Stimulated activated naive CD4-positive, alpha-beta T cell treated with Interleukin-2 at 50 U/mL for 16 hours (primary cell): ENCODE measurements around the gene PLD3.
"Not testable (repeated sequence)": the region's sequence is repeated elsewhere in the genome, so short reads cannot be mapped to it uniquely, and the experiment has no call there.

Experiments used
- DNase-seq: peaks from one replicate; lab custom pipeline; 2025; lab: John Stamatoyannopoulos, UW

The PLD3 gene

GRCh38 chr19:40333083-40333482 lies 15.4 kb upstream of the PLD3 start:
- DNase-seq: not testable (repeated sequence)

DNA sequence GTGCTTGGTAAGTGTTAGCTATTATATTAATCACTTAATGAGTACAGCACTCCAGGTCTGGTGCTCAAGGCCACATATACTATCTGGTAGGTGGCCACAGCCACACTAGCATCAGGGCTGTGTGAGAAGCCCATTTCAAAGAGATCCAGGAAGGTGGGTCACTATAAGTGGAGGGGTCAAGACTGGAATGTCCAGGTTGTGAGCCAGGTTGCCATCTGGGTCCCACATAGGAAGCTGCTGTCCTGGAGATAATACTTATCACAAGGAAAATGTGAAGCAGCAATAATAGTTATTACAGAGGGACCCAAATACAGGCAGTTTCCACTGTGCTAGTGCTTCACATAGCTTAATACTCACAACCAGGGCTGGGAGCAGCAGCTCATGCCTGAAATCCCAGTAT lies 13.4 kb upstream of the PLD3 start:
- DNase-seq: no peak

DNA sequence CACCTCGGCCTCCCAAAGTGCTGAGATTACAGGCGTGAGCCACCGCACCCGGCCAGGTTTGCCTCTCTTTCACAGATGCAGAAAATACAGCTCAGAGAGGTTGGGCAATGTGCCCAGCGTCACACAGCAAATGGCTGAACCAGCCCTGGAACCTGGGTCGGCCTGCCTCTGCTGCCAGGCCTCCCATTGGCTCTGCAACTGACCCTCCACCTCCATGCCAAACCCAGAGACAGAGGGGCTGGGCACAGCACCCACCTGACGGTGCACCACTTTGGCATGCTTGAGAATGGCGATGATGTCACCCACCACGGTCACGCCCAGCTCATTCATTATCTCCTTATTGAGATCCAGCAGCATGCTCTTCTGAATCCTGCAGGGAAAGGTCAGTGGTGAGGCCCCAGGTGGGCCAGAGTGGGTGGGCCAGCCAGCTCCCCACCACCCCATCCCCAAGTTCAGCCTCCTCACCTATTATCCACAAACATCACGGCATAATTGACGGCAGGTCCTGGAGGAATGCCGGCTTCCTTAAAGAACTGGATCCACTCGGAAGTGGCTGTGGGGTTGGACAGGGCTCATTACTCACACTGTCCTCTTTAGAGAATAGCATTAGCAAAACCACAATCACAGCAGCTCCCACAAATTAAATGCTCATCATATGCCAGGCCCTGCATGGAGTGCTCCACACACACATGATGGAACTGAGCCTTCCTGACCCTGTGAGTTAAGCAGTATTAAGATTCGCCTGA lies 12.5 kb upstream of the PLD3 start:
- DNase-seq: no peak

- no peak for DNase-seq
Observed at GRCh38 chr19:40336601-40336900, 11.9 kb upstream of the PLD3 start.

- no peak for DNase-seq
Observed at GRCh38 chr19:40337107-40337506, 11.4 kb upstream of the PLD3 start.

GRCh38 chr19:40337594-40337993 lies 10.9 kb upstream of the PLD3 start:
- no peak for DNase-seq

DNA sequence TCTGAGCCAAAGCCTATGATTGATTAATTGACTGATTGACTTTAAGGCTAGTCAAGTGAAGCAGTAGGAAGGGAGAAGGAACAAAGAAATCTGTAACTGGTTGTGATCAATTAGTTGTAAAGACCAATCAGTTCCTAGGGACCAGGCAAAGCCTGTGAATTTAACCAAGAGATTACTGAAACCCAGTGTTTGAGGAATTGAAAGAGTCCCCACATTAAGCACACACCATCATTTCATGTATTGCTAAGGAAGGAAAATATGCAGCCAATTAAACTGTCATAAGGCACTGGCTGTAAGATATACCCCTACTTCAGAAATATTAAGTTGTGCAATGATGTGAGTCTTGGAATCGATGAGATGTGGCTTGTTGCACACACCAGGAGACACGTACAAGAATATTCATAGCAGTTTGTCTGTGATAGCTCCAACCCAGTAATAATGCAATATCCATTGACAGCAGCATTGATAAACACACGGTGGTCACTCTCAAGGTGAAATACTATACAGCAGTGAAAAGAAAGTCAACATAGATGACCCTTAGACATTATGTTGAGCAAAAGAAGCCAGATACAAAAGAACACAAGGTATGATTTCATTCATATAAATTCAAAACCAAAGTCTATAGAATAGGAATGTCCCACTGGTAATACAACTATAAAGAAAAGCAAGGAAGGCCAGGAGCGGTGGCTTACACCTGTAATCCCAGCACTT lies 9.3 kb upstream of the PLD3 start:
- DNase-seq: no peak

- DNase-seq: no peak
Observed at GRCh38 chr19:40341601-40342482, 6.7 kb upstream of the PLD3 start.

- no peak for DNase-seq
Observed at GRCh38 chr19:40342644-40343311, 5.7 kb upstream of the PLD3 start.

- no peak for DNase-seq
Observed at GRCh38 chr19:40344422-40344821, 4.1 kb upstream of the PLD3 start.

DNA sequence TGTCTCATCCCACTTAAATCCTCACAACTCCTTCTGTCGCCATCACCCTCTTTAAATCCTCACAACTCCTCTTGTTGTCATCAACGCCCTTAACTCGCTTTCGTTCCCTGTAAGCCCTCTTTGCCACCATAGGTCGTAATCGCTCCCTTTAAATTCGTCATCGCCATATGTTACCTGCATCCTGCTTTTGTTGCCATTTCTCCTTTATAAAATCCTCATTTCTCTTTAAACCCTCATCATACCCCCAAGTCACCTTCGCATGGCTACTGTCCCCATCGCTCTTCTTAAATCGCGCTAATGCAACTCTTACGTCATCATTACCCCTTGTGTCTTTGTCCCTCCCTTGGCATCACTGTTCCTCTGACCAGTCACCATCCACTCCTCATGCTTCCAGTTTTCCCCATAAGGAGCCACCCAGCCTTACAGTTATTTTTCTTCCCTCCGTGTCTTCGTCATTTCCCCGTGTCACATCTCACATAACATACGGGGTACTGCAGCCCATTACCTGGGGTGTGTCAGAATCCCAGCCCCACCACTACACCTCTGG lies 539 bp downstream of the PLD3 start:
- no peak for DNase-seq

GRCh38 chr19:40355975-40356680 lies 7.6 kb downstream of the PLD3 start:
- no peak for DNase-seq

DNA sequence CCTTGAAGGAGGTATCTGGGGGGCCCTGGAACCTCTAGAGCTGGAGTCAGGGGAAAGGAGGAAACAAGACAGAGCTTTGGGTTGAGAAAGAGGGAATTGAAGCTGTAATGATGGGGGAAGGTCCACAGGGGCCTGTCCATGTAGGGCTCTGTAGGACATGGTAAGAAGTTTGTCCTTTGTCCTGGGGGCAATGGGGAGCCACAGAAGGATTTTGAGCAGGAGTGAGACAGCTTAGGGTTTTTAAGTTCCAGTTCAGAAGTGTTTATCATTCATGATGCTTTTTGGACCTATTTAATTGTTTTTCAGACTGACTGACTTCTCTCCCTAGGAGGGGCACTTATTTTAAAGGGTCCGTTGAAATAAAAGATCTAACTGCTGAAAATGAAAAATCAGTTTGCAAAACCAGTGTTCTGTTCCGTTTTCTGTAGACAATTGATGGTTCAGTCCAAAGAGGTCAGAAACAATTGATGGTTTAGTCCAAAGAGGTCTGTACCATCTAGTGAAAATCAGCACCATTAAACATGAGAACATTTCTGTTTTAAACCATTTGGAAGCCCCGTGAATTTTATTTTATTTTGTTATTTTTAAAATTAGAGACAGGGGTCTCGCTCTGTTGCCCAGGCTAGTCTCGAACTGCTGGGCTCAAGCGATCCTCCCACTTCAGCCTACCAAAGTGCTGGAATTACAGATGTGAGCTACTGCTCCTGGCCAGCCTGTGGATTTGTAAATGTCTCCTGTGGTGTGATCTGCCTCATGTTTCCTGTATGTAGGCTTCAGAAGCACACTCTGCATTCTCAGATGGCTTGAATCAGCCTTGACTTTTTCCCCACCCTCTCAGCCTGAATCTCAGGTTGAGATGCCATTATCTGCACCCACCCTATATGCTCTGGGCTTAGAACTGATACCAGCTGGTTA lies 8.4 kb downstream of the PLD3 start:
- DNase-seq: no peak

DNA sequence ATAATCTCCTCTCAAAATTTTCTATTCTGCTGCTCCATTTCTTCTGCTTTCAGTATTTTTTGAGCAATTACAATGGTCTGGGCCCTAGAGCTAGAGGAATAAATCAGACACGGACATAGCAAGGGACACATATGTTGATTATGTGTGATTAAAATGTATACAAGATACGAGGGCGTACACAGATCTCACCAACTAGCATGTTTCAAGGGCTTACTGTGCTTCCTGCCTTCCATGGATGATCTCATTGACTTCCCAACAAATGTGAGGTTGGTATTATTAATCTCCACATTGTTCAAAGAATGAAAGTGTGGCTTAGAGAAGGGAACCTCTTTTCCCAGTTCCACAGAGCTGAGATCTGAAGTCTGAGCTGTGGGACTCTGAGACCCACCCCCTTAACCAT lies 9.1 kb downstream of the PLD3 start:
- no peak for DNase-seq

GRCh38 chr19:40358773-40359172 lies 10.3 kb downstream of the PLD3 start:
- DNase-seq: no peak

GRCh38 chr19:40360020-40360707 lies 11.7 kb downstream of the PLD3 start:
- DNase-seq: no peak

- DNase-seq: no peak
Observed at GRCh38 chr19:40360708-40361241, 12.3 kb downstream of the PLD3 start.

DNA sequence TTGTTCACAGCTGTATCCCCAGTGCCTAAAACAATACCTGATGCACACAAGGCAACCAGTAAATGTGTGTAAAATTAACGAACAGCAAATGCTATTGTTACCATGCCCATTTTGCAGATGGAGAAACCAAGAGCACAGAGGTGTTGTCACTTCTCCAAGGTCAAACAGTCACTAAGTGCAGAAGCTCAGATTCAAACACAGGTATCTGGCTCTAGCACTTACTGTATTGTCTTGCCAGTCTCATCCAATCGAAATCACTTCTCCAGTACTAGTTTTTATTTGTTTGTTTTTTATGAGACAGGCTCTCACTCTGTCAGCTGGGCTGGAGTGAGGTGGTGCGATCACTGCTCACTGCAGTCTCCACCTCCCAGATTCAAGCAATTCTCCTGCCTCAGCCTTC lies 13.7 kb downstream of the PLD3 start:
- no peak for DNase-seq

- DNase-seq: no peak
Observed at GRCh38 chr19:40363069-40363468, 14.6 kb downstream of the PLD3 start.
